NCI-H510A treated with DMSO at 0.1 percent for 48 hours (cell line): ENCODE results near the gene FAM83C.

Experiments
- DNase-seq: peaks from one replicate; lab custom pipeline; 2025; lab: John Stamatoyannopoulos, UW

FAM83C gene

GRCh38 chr20:35298264-35298663, 6.0 kb upstream of the FAM83C start:
- no peak for DNase-seq

GRCh38 chr20:35297740-35298139, 5.5 kb upstream of the FAM83C start:
- no peak for DNase-seq

DNA sequence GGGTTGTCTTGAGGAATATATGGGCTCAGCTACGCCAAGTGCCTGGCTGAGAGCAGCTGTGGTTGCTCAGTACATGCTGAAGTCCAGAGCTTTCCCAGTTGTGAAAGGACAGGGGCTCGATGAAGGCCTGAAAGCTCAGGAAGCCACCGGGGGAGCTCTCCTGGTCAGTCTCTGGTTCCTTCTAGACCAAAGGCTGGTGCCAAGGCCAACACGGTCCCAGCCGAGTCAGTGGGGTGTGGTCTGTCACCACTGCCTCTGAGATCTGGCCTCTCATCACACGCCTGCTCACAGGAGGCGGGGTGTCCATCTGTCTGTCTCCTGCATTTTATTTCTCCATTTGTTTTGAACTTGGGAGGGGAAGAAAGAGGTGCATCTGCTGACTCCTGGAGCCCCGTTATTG, 4.9 kb upstream of the FAM83C start:
- no peak for DNase-seq

DNA sequence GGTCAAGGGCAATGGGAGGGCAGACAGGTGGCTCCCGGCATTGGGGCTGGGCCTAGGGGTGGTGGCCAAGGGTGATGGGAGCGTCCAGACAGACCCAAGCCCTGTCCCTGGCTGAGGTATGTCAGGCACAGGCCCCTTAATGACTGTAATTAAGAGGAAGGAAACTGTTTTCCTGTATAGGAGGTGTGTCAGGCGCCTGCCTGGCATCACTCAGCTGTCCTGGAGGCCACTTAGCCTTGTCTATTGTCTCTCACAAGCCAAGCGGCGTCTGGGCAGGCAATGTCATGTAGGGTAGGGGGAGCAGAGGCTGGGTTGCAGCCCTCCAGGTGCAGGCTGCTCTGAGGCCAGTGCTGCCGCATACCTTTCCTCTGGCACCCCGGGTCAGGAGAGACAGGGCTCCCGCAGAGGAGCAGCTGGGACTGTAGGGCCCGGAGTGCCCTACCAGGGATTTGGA, 3.9 kb upstream of the FAM83C start:
- DNase-seq: no peak

DNA sequence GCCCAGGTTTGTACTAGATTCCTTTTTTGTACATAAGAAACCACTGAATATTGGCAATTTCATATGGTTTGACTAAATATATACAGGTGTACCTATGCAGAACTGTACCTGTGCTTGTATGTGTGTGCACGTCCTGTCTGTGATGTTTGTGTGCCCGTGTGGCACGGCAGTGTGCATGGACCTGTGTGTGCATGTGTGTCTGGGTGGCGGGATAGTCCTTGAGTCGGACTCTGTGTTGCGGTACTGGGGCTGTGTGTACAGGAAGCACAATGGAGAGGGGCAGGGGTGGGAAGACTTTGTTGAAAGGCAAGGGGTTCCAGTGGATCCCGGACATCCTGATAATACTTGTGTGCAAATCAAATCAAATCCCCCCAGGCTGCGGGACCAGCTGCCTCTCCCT, 3.4 kb upstream of the FAM83C start:
- DNase-seq: no peak

DNA sequence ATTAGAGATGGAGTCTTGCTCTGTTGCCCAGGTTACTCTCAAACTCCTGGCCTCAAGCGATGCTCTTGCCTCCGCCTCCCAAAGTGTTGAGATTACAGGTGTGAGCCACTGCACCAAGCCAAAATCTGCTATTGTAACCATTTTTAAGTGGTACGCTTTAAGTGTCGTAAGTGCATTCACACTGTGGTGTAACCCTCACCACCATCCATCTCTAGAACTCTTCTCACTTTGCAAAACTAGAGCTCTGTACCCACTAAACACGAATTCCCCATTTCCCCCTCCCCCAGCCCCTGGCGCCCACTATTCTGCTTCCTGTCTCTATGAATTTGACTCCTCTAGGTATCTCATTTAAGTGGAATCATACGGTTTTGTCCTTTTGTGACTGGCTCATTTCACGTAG, 2.8 kb upstream of the FAM83C start:
- DNase-seq: no peak

GRCh38 chr20:35294293-35294685, 2.1 kb upstream of the FAM83C start:
- no peak for DNase-seq

DNA sequence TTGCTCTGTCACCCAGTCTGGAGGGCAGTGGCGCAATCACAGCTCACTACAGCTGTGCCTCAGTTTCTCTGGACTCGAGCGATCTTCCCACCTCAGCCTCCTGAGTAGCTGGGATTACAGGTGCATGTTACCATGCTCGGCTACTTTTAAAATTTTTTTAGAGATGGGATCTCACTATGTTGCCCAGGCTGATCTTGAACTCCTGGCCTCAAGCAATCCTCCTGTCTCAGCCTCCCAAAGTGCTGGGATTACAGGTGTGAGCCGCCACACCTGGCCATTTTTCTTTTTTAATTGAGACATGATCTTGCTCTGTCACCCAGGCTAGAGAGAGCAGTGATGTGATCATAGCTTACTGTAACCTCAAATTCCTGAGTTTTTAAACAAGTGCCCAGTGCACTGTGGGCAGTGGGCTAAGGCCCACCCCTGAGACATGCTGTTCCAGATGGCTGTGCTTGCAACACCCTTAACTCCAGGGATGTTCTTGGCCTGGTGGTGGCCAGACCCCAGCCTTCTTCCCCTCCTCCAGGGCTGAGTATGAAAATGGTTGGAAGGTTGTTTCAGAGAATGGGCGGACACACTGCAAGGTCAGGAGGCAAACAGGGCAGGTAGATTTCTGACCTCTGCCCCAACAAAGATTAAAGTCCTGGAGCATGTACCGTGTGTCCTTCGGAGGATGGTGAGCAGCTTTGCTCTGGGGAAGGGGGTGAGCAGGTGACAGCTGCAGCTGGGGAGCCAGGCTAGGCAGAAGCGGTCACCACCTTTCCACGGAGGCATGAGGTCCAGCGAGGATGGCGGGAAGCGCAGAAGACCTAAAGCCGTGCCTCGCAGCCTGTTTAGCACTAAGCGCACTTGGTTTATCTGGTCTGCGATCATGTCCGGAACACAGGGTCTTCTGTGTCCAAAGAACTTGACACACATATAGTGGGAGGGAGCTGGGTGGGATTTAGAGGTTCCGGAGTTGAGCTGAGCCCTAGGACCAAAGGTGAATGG, 1.4 kb upstream of the FAM83C start:
- DNase-seq: no peak

- DNase-seq: no peak
Measured at GRCh38 chr20:35292504-35293285, 470 bp upstream of the FAM83C start.

- DNase-seq: no peak
Measured at GRCh38 chr20:35290887-35291417, 1.3 kb downstream of the FAM83C start.

DNA sequence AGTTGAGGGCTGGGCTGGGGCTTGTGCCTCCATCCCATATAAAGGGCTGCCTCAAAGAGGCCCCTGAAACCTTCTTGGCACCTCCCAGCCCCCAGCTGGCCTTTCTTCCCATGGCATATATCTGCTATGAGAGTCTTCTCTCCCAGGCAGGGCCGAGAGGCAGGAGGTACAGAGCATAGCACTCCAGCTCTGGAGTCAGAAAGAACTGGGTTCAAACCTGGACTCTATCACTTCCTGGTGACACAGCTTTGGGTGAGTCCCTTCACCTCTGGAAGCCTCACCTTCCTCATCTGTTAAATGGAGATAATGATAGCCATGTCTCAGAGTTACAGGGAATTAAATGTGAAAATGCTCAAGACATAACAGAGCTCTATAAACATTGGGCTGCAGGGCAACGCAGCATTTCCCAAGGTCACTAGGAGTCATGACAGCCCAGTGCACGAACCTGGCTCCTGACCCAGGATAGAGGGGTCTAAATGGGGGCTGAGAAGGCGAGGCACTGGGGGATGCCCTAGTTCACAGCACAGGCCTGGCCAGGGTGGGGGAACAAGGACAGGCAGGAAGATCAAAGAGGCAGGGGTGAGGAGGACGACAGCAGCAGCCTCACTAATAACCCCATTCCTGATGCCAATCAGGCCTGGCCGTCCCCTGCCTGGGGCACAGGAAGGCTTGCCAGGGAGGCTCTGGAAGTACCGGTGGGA, 1.9 kb downstream of the FAM83C start:
- no peak for DNase-seq

- no peak for DNase-seq
Measured at GRCh38 chr20:35288325-35289060, 3.7 kb downstream of the FAM83C start.

- DNase-seq: no peak
Measured at GRCh38 chr20:35287509-35288324, 4.5 kb downstream of the FAM83C start.

- no peak for DNase-seq
Measured at GRCh38 chr20:35286899-35287508, 5.2 kb downstream of the FAM83C start.

DNA sequence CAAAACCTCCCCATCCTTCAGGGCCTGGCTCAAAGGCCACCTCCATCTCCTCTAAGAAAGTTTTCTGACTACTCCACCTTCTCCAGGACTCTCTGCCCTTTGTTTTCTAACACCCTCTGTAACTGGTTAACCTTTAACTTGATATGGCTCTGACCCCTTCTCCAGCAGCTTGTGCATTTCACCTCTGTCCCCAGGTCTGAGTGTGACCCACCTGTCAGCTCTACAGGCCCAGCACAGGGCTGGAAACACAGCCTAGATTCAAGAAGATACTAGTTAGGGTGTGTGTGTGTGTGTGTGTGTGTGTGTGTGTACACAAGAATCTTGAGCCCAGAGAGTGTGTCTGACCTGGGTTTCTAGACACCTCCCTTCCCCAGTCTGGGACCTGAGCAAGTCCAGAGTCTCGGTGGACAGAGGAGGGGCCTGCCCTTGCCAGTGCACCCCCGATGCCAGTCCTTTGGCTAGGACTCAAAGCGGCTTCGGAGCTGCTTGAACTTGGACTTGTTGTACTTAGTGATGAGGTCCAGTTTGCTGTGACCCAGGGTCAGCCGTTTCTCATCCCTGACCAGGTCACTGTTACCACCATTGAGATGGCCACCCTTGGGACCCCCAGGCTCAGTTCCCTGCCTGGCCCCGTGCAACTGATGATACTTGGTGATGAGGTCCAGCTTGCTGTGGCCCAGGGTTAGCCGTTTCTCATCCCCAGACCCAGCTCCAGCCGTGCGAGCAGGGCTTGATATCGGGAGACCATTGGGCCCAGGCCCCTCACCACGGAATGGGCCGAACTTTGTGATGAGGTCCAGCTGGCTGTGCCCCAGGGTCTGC, 5.9 kb downstream of the FAM83C start:
- DNase-seq: no peak

DNA sequence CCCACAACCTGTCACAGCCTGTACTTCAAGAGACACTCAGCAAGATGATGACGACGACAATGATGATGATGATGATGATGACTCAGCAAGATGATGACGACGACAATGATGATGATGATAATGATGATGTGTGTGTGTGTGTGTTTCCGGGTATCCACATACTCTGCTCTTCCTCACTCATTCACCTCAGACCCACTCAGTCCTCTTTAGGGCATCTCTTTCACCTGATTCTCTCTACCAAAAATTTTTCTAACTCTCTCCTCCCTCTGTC, 6.5 kb downstream of the FAM83C start:
- DNase-seq: no peak

DNA sequence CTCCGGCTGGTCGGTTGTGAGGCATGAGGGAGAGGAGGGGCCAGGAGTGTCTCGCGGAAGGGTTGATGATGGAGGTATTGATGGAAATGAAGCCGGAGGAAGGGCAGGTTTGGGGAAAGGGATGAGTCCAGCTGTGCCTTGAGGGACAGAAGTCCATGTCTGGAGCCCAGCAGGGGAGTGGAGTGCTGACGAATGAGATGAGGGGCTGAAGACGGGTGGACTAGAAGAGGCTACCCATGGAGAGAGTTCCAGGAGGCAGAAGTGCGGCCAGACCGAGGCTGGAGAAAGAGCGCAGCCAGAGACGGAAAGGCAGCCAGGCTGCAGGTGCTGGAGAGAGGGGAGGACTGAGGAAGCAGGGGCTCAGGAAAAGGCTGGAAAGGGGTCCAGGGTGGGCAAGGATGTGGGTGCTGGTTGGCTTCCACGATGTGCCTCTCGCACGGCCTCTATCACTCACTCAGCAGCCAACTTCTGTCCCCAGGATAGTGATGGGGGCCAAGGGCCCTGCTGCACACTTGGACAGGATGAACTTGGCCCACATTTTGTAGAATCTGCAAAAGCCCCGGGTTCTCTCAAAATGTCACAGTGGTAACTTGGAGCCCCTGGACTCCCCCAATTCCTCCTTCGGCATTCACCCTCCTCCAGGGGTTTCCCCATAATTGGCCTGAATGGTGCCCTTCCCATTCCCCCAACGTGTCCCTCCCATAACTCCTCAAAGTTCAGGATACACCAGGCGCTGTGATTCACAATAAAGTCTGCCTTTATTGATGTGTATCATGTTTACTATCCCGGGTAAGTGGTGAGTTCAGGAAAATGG, 7.0 kb downstream of the FAM83C start:
- DNase-seq: no peak

GRCh38 chr20:35284267-35284991, 7.8 kb downstream of the FAM83C start, which contains the start of gene EIF6:
Gene EIF6, minus strand, starts transcription at chr20:35284772. Its CDS starts 285 bp downstream, at chr20:35284487.
- peak; percentile 73 for DNase-seq
